ENCODE measurements around the gene XYLT1.

XYLT1 gene

DNA sequence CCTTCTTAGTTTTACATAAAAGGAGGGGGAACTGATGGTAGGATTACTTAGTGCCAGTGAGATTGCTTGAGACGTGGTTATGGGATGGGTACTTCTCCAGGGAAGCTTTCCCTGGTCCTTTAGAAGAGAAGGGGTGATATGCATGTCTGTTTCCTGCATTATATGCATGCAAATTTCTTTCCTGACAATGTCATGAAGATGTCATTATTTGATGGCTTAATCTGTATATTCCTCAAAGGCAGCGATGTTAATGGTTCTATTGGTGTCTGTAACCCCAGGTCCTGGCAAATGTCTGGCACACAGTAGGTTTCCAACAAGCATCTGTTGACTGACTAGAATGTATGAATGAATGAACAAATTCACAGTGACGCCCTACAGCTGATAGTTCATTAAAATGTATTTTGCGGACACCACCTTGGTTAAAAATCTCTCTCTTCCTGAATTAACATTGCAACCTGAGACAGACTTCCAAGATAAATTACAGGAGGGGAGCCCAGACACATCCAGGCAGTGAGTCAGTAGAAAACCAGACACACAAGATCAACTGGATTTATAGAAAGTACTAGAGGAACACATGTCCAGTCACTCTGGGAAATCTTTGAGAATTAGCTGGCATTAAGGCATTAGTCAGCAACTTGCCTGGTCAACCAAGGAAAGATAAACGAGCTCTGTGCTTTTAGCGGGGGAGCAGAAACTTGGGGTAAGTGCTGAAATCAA lies 293.4 kb downstream of the XYLT1 start:
- DNase-seq (ENCODE audit: low read depth), result no peak

DNA sequence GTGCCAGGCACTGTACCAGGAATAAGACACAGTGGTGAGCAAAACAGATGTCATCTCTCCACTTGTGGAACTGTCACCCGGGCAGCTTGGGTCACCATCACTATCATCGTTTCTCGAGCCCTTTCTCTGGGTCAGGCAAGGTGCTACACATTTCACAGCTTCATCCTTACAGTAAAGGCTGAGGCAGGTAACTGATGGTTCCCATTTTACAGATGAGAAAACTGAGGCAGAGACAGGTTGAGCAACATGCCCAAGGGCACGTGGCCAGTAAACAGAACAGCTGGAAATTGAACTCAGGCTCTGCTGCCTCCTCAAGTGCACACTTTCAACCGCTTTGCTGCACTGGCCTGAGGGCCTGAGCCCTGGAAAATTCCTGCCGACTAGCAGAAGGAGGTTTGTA lies 294.6 kb downstream of the XYLT1 start:
- DNase-seq (ENCODE audit: low read depth), result no peak

DNA sequence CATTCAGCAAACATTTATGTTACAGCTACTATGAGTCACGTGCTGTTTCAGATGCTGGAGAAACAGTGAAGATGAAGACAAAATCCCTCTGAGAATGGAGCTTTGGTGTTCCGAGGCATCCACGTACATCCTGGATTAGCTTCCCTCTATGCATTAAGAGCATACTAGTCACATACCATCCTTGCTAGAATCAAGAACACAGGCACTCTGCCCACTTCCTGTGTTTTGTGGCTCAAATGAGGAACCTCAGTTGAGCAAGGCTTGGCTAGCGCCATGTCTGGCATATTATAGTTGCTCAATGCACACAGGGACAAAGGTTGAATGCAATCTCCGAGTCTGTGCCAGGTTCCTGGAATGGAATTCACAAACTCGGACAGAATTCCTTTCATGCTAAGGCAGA lies 297.5 kb downstream of the XYLT1 start:
- DNase-seq (ENCODE audit: low read depth), result peak; percentile 65

DNA sequence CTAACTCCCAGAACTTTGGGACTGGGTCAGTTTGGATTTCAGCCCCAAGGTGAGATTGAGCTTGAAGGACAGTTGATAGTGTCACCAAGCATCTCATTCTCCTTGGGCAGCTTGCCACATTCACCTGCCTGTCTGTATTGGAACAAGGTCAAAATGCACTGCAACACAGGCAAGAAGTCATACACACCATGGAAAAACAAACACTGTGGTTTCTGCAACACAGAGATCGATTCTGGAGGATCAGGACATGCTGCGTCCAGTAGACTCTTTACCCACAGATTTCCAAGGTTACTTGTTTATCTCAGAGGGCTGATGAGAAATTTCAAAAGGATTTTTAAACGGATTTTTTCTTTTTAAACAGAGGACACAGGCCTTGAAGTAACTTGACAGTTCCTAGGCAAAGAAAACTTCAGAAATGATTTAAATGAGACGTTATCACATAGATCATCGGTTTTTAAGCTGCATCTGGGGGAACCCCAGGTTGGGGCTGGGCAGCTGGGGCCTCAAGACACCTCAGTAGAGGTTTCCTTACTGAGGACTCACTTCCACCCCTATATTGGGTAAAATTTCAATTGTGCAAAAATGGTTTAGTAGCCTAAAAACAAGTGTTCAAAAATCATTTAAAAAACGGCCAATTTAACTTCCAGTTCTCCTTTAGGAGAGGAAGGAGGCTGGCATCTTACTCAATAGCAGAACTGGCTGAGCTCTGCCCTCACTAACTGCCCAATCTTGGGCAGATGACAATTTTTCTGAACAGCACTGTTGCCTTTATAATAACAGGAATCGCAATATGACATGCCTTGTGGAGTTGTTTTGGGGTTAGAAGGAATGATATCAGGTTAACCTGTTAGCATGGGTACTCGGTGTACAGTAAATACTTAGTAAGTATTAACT lies 299.3 kb downstream of the XYLT1 start:
- DNase-seq (ENCODE audit: low read depth), result no peak

DNA sequence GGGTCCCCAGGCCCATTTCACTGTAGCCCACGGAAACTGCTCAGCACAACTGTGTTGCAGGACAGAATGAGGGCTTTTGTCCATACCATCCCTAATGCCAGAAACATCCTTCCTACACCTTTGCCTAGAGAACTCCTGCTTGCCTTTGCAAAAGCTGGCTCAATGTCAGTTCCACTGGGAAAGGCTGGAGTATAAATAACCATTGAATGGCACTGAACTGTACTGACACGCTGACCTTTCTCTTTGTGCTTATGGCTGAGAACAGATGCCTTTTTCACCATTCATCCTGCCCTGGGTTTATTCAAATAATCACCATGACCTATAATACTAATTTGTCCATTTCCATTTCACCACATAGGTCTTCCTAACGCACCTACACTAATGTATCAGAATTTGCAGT lies 300.3 kb downstream of the XYLT1 start:
- DNase-seq (ENCODE audit: low read depth), result no peak

DNA sequence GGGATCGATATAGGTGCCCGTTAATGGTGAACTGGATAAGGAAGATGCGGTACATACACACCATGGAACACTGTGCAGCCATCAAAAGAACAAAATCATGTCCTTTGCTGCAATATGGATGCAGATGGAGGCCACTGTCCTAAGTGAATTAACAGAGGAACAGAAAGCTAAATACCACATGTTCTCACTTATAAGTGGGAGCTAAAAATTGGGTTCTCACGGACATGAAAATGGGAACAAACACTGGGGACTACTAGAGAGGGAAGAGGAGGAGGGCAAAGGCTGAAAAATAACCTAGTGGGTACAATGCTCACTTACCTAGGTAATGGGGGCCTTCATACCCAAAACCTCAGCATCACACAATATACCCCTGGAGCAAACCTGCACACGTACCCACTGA lies 302.6 kb downstream of the XYLT1 start:
- no peak for DNase-seq (ENCODE audit: low read depth)

DNA sequence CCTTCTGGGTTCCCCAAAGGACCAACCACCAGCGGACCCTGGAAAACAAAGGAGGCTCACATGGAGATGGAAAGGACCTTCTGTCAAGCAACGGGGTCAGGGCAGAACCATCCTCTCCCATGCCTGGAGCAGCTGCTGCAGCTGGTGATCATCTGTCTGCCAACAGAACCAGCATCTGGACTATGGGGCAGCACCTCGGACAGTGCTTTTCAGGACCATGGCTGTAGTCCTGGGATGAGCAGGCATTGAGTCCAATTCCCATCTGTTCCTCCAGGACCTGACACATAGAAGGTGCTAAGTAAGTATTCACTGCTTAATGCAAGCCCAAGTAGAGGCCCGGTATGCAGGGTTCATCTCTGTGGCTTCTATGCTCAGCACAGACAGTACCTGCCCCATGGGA lies 304.7 kb downstream of the XYLT1 start:
- DNase-seq (ENCODE audit: low read depth), result no peak

DNA sequence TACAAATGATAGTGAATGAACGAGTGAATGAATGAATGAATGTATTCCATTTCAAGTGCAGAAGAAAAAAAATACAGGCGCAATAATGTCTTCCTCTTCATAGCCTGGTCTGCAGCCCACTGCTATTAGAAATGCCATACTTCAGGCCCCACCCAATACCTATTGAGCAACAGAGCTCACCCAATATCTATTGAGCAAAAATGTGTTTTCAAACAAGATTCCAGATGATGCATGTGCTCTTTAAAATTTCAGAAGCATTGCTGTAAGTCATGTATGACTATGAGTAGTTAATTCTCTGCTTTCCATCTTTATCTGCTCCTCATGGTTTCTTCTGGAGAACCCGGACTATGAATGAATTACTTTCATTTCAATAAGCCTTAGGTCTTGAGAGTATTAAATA lies 308.2 kb downstream of the XYLT1 start:
- no peak for DNase-seq (ENCODE audit: low read depth)

DNA sequence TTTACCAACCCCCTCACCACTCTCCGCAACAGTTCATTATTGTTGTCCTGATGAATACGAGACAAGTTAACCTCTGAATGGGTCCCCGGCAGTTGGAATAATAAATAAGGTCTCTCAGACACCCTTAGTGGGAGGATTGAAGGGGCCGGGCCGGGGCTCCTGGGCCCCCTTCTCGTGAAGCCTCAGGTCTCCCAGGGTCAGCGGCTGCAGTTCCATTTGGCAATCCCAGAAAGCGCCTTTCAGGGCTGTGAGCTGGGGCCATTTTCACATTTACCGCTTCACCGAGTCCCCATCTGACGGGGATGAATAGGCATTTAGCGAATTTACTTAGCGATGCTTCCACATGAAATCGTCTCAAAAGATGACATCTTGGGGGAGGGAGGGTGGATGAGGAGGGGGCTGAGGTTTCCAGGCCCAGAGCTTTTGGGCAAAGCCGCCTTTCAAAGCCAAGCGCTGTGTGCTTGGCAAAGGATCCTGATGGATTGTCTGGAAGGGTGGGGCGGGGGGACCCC lies 309.8 kb downstream of the XYLT1 start:
- no peak for DNase-seq (ENCODE audit: low read depth)

DNA sequence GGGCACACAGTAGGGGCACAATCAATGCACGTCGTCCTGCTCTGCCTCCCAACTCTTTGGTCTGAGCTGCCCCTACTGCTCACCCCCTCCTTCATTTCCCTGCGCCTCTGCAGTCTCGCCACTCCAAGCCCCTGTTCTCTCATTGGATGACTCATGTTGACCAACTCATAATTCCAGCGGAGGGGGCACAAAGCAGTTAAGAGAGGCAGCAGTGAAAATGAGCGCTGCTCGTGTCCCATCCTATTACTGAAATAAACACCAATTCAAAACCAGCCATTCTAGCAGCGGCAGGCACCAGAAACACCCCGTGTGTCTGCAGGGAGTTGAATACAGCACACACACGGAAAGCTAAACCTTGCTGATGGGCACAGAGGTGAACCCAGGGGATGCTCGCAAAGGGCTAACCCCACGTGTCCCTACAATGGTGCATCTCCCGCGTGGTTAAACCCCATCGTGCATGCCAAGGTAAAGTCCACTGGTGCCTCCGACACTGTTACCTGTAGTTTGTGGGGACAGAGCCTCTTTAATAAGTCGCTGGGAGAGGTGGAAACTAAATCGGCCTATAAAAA lies 310.4 kb downstream of the XYLT1 start:
- no peak for DNase-seq (ENCODE audit: low read depth)

DNA sequence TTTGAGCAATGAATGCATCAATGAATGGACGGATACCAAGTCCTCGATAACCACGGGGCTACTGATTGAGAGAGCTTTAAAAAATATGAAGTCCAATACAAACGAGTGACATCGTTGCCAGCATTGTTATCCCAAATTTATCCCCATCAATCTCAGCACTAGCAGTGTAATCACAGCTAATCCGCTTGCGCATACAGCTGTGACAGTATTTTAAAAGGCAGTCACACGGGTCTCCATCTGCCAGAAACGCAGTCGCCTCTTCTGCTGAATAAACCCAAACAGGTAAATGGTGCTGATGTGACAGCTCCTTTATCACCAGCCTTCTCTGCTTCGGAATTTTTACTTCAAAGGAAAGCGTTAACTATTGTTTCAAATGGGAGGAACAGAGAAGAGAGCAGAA lies 311.1 kb downstream of the XYLT1 start:
- no peak for DNase-seq (ENCODE audit: low read depth)

DNA sequence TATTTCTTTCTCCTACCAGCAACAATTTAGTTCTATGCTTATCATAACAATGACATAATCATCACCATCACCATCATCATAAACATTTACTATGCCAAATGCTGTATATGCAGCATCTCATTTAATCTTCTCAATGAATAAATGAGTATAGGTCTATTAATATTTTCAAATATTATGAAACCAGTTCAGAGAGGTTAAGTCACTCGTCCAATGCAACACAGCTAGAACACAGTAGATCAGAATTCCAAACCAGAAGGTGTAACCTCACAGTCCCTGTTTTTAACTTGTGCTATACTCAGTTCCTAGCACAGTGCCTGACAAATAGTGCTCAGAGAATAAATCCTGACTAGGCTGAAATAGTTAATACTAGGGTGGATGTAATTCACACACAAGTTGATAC lies 314.8 kb downstream of the XYLT1 start:
- no peak for DNase-seq (ENCODE audit: low read depth)

DNA sequence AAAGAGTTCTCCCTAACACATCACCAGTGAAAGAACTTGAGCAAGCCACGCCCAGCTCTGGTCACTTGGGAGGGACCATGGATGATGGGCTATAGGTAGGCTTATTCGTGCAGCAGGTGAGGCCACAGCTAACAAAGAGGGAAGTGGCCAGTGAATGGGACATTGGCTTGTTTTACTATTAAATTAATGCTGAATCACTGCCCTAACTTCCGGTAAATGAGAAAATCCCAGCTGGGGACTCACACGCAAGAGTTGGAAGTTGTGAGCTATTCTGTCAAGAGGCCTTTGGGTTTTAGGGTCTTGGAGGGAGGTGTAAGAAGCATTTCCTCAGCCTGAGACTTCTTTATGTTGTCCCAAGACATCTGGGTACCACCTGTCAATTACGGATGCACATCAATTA lies 315.3 kb downstream of the XYLT1 start:
- DNase-seq (ENCODE audit: low read depth), result no peak

DNA sequence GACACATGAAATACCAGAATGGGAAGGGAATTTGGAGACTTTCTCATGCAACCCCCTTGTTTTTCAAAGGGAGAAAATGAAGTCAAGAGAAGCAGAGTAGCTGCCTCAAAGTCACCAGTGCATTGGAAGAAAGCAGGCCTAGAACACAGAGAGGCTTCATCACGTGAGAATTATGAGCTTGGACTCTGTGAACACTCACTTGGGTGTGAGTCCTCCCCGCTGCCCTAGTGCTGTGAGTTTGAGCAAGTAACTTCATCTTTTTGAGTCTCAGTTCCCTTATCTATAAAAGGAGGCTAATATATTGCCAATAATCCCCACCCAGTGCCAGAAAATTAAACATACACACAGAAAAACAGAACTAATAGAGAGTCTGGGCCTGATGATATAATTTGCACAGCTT lies 315.8 kb downstream of the XYLT1 start:
- DNase-seq (ENCODE audit: low read depth), result no peak

DNA sequence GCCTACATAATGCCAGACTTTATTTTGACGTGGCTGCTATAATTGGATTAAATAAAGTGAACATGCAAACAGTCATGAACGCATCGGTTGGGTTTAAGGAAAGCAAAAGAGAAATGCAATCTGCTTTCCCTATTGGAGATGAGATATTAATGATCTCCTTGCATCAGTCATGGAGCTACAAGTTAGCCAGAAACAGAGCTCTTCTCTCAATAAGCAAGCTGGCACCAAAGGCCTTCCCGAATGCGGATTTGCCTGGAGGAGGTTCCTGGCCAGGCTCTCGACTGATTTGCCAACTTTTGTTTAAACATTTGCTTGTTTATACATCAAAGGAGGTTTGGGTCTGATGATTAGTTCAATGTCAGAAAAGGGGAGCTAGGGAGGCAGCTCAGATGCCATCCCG lies 318.4 kb downstream of the XYLT1 start:
- no peak for DNase-seq (ENCODE audit: low read depth)

DNA sequence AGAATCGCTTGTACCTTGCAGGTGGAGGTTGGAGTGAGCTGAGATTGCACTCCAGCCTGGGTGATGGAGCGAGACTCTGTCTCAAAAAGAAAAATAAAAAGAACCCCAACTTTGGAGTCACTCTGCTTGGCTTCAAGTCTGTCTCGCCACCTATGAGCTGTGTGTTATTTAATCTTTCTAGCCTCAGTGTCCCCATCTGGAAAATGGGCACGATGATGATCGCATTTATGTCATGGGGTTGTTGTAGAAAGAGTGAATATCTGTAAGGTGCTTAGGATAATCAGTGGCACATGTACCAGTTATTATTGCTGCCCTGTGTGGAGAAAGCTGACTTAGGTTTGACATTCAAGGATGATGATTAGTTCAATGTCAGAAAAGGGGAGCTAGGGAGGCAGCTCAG lies 319.4 kb downstream of the XYLT1 start:
- no peak for DNase-seq (ENCODE audit: low read depth)

DNA sequence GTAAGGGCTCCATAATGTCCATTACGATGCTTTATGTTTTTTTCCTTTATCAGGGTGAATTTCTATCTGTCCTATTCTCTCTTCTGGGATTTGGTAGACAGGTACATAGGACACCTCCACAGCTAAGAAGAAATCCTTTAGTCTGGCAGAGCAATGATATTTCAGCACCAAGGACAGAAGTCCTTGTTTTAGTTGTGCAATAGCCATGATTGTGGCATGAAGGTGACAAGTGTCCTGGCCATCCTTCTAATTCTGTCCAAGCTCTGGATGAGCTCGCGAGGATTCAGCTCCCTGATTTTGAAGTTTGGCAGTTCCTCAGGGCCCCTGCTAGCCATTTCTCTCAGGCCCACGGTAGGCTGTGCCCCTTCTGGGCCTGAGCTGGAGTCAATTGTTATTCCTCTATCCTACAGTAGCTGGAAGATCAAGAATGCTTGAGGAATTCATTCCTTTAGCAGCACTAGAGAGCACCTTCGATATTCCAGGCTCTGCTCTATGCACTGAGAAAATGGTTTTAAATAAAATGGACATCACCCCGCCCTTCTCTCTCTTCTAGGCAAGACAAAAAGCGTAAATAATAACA lies 320.8 kb downstream of the XYLT1 start:
- DNase-seq (ENCODE audit: low read depth), result no peak

DNA sequence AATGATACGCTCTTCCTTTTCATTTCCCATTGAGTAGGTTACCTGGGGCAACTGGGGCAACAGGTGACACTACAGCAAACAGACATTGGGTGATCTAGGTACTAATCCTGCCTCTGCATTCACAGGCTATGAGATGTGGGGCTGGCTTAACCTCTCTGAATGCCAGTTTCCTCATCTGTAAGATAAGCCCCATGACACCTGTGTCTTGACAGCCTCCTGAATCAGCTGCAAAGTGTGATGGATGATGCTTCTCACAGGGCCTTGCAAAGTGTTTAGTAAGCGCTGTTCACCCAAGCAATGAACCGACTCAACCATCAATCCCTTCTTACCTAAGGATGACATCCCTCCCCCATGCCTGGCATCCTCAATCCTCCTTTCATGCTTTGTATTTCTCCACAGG lies 322.8 kb downstream of the XYLT1 start:
- no peak for DNase-seq (ENCODE audit: low read depth)

DNA sequence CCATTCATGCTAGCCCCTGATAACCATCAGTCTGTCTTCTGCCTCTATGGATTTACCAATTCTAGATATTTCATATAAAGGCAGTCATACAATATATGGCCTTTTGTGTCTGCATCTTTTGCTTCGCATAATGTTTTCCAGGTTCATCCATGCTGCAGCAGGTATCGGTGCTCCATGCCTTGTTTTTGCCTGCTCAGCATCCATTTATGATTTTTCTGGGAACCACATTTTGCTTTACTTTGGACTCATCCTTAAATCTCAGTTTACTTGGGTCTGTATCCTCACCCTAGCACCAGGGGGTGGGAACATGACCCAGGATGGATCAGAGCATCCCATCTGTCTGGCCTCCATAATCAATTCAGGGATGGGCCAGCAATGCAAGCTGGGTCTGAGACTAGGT lies 325.7 kb downstream of the XYLT1 start:
- DNase-seq (ENCODE audit: low read depth), result no peak

DNA sequence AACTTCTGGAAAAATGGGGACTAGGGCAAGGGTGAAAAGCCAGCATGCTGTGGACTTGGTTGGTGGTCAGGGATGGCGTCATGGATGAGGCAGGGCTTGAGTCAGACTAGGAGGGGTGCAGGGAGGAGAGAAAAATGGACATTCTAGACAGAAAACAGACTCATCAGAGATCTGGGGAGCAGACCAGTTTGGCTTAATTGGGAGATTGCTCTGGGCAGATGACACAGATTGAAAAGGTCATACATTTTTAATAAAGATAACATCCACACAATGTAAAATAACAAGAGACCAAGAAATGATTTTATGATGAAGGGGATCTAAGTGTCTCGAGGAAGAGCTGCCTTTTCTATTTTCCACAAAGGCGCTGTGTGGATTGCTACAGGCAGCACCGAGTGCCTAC lies 326.3 kb downstream of the XYLT1 start:
- DNase-seq (ENCODE audit: low read depth), result no peak

DNA sequence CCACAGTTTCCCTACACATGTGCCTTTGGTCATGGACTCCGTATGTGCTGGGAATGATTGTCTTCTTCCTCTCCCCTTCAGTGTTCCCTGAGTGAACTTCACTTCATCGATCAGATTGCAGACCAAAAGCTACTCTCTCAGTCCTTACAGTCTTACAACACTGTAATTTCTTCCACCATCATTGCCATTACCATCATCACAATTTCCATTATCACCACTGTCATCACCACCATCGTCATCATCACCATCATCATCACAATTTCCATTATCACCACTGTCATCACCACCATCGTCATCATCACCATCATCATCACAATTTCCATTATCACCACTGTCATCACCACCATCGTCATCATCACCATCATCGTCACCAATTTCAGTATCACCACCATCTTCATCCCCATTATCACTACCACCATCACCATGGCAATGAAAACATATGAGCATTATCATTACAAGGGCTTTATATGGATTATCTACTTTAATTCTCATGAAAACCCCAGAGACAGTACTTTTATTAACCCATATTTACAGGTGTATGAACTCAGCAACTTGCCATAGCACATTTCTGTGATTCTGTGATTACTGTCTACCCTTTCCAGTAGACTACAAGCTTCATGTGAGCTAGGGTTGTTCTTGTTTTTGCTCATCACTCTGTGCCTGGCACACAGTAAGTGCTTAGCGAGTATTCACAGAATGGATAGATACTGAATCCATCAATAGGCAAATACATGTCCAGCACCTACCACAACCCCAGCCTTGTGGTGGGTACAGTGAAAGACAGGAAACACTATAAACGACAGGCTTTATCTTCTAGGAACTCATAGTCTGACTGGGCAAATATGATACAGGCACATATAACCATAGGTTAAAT lies 327.0 kb downstream of the XYLT1 start:
- DNase-seq (ENCODE audit: low read depth), result no peak

DNA sequence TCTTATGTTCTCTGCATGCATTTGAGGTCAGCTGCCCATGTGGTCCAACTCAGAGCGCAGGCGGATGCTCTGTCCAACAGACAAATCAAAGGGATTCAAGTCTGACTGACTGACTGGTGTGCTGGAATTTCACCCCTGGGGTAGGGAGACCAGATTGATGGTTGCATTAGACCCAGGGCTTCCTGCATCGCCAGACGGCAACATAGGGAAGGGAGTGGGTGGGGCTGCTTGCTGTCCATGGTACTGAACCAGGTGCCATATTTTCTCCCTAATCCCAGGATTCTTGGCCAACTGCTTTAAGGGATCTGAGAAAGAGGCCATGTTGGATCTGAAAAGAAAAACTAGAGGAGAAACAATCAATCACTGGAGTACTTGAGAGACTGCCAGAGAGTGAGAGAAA lies 332.0 kb downstream of the XYLT1 start:
- DNase-seq (ENCODE audit: low read depth), result no peak

Data from fibroblast of gingiva (primary cell).